H1 (cell line): ENCODE data around the gene PNLIPRP1. TPM values are rescaled to one million over a fixed set of nuclear protein-coding genes. Genes with fewer than 3 reads are reported as not detected.

Experiments
- BACH1 ChIP-seq: IDR thresholded peaks from 2 replicates; pipeline ENCODE4 v1.6.1; 2012; ENCODE audit warnings: low read length, improper control_type of control experiment
- CBX5 ChIP-seq: fragments of 300-800, 300-1000 bp; sonication (generic); IDR thresholded peaks from 2 replicates; pipeline ENCODE4 v1.7.1; 2016; ENCODE audit warnings: antibody characterized with exemption, low read length, low read depth
- CTBP2 ChIP-seq: IDR thresholded peaks from 2 replicates; pipeline ENCODE4 v1.7.0; 2011; ENCODE audit warnings: borderline replicate concordance, mild to moderate bottlenecking, moderate library complexity, mixed read lengths, low read length; ENCODE audit not compliant: insufficient read depth, insufficient read length
- EZH2 ChIP-seq: fragments of 200-600 bp; sonication (generic); IDR thresholded peaks from 2 replicates; pipeline ENCODE4 v1.7.1; 2012; ENCODE audit warnings: low read depth, mild to moderate bottlenecking, moderate library complexity, low read length, inconsistent platforms; ENCODE audit not compliant: severe bottlenecking
- KDM4A ChIP-seq: IDR thresholded peaks from one replicate; pipeline ENCODE4 v1.7.1; 2012; ENCODE audit warnings: low read depth, mild to moderate bottlenecking, moderate library complexity, low read length, inconsistent platforms; ENCODE audit not compliant: severe bottlenecking
- RNF2 ChIP-seq: fragments of 200-900, 300-1000 bp; sonication (generic); IDR thresholded peaks from 2 replicates; pipeline ENCODE4 v1.7.1; 2016; ENCODE audit warnings: borderline replicate concordance, low read depth, mild to moderate bottlenecking, antibody characterized with exemption, low read length; ENCODE audit not compliant: poor library complexity, severe bottlenecking; ENCODE audit errors: missing control alignments
- SIX5 ChIP-seq: IDR thresholded peaks from 2 replicates; pipeline ENCODE4 v1.6.1; 2011; ENCODE audit warnings: mild to moderate bottlenecking, low read depth, low read length
- SP2 ChIP-seq: IDR thresholded peaks from 2 replicates; pipeline ENCODE4 v1.6.1; 2012; ENCODE audit warnings: mild to moderate bottlenecking, low read length, inconsistent platforms
- polyA plus RNA-seq, 7 experiments: library from polyadenylated mRNA; depleted of rRNA in 3 of 7; stranded (reverse) in 5 of 7; unstranded in 2 of 7; fragments of >200 nt in 5 of 7; fragments of 200-250 nt in 2 of 7; gene quantifications; 1 replicate in 5 of 7; 2 replicates in 1 of 7; 4 replicates in 1 of 7; pipeline versions ENCODE4 v1.2.1 to v1.2.3, GENCODE V29; 2011 to 2013; ENCODE audit warnings: missing spikeins in 2 of 7, mixed read lengths in 2 of 7
- total RNA-seq: library from RNA; stranded (reverse); fragmentation: NEBNext Ultra II Directional; extraction: Animal tissue kit (Norgen Biotek cat#: 25700); gene quantifications from 2 replicates; pipeline ENCODE4 v1.2.1, GENCODE V29; 2021
- TF ChIP-seq, protein P1 (sequence below): fragments of 300-600 bp; sonication (generic); IDR thresholded peaks from 2 replicates; pipeline ENCODE4 v1.7.1; 2012; ENCODE audit warnings: low read length, moderate library complexity, mild to moderate bottlenecking, inconsistent platforms; ENCODE audit not compliant: insufficient replicate concordance
- TF ChIP-seq, protein P2 (sequence below): IDR thresholded peaks from 2 replicates; pipeline ENCODE4 v1.6.1; 2012; ENCODE audit warnings: inconsistent platforms

Gene PNLIPRP1
- total and polyA plus RNA-seq, 2 of the 8 experiments (the other 6 are each of a cell fraction or from before 2014, with no cell fraction given) = not detected

DNA sequence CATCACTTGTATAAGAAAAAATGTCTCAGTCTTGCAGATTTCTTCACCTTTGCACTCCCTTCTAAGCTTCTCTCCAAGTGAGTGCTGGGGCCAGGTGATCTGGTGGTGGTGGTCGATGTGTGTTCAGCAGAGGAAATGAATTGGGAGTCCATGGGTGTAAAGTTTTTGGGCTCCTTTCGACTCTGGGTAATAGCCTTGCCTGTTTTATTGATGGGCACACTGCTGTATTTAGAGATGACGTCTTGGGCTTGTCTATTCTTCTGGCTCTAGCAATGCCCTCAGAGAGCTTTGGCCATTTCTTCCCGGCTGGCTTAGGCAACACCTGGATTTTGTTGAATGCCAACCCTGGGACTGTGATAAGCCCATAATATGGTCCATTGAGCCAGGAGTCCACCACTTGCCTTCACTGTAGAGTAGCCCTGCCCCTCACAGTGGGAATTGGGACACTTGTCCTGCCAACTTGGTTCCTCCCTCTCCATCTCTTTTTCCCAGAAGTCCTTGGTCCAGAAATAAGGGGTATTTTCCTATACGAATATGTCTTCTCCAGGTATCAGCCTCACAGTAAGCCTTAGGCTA lies 33.4 kb upstream of the PNLIPRP1 start (continued):
- TF ChIP-seq, protein P1, sequence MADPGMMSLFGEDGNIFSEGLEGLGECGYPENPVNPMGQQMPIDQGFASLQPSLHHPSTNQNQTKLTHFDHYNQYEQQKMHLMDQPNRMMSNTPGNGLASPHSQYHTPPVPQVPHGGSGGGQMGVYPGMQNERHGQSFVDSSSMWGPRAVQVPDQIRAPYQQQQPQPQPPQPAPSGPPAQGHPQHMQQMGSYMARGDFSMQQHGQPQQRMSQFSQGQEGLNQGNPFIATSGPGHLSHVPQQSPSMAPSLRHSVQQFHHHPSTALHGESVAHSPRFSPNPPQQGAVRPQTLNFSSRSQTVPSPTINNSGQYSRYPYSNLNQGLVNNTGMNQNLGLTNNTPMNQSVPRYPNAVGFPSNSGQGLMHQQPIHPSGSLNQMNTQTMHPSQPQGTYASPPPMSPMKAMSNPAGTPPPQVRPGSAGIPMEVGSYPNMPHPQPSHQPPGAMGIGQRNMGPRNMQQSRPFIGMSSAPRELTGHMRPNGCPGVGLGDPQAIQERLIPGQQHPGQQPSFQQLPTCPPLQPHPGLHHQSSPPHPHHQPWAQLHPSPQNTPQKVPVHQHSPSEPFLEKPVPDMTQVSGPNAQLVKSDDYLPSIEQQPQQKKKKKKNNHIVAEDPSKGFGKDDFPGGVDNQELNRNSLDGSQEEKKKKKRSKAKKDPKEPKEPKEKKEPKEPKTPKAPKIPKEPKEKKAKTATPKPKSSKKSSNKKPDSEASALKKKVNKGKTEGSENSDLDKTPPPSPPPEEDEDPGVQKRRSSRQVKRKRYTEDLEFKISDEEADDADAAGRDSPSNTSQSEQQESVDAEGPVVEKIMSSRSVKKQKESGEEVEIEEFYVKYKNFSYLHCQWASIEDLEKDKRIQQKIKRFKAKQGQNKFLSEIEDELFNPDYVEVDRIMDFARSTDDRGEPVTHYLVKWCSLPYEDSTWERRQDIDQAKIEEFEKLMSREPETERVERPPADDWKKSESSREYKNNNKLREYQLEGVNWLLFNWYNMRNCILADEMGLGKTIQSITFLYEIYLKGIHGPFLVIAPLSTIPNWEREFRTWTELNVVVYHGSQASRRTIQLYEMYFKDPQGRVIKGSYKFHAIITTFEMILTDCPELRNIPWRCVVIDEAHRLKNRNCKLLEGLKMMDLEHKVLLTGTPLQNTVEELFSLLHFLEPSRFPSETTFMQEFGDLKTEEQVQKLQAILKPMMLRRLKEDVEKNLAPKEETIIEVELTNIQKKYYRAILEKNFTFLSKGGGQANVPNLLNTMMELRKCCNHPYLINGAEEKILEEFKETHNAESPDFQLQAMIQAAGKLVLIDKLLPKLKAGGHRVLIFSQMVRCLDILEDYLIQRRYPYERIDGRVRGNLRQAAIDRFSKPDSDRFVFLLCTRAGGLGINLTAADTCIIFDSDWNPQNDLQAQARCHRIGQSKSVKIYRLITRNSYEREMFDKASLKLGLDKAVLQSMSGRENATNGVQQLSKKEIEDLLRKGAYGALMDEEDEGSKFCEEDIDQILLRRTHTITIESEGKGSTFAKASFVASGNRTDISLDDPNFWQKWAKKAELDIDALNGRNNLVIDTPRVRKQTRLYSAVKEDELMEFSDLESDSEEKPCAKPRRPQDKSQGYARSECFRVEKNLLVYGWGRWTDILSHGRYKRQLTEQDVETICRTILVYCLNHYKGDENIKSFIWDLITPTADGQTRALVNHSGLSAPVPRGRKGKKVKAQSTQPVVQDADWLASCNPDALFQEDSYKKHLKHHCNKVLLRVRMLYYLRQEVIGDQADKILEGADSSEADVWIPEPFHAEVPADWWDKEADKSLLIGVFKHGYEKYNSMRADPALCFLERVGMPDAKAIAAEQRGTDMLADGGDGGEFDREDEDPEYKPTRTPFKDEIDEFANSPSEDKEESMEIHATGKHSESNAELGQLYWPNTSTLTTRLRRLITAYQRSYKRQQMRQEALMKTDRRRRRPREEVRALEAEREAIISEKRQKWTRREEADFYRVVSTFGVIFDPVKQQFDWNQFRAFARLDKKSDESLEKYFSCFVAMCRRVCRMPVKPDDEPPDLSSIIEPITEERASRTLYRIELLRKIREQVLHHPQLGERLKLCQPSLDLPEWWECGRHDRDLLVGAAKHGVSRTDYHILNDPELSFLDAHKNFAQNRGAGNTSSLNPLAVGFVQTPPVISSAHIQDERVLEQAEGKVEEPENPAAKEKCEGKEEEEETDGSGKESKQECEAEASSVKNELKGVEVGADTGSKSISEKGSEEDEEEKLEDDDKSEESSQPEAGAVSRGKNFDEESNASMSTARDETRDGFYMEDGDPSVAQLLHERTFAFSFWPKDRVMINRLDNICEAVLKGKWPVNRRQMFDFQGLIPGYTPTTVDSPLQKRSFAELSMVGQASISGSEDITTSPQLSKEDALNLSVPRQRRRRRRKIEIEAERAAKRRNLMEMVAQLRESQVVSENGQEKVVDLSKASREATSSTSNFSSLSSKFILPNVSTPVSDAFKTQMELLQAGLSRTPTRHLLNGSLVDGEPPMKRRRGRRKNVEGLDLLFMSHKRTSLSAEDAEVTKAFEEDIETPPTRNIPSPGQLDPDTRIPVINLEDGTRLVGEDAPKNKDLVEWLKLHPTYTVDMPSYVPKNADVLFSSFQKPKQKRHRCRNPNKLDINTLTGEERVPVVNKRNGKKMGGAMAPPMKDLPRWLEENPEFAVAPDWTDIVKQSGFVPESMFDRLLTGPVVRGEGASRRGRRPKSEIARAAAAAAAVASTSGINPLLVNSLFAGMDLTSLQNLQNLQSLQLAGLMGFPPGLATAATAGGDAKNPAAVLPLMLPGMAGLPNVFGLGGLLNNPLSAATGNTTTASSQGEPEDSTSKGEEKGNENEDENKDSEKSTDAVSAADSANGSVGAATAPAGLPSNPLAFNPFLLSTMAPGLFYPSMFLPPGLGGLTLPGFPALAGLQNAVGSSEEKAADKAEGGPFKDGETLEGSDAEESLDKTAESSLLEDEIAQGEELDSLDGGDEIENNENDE = no peak
- TF ChIP-seq BACH1 = no peak
- TF ChIP-seq KDM4A = no peak
- no peak for TF ChIP-seq SP2
- TF ChIP-seq SIX5 = no peak
- TF ChIP-seq EZH2 = no peak
- no peak for TF ChIP-seq CBX5
- TF ChIP-seq CTBP2 = no peak
- no peak for TF ChIP-seq RNF2
- TF ChIP-seq, protein P2, sequence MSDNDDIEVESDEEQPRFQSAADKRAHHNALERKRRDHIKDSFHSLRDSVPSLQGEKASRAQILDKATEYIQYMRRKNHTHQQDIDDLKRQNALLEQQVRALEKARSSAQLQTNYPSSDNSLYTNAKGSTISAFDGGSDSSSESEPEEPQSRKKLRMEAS = no peak
